SK-N-SH (cell line): Measurements from ENCODE around the gene HNRNPC. TPM values are rescaled to one million over a fixed set of nuclear protein-coding genes. Genes with fewer than 3 reads are reported as not detected.

Experiments used
- CTCF ChIA-PET: fragments of 300-600, 350-600 bp; formaldehyde crosslinking; extraction: SDS; loops from one replicate; lab custom pipeline; 2021; lab: Yijun Ruan, JAX
- POLR2A ChIA-PET: fragments of 350-600 bp; sonication (Branson Sonifier 250); formaldehyde crosslinking; extraction: SDS; loops from one replicate; lab custom pipeline; 2020; ENCODE audit warnings: antibody characterized with exemption, inconsistent platforms; lab: Yijun Ruan, JAX
- DNase-seq: peaks from one replicate; pipeline ENCODE4 v3.0.0; 2012
- H2AFZ ChIP-seq: fragments of 200-600 bp; sonication (generic); 2 replicates; pipeline ENCODE4 v1.8.1; 2016; ENCODE audit warnings: antibody characterized with exemption, mild to moderate bottlenecking, low read depth
- H3F3A ChIP-seq: fragments of 200-600 bp; sonication (generic); replicated peaks from 2 replicates; pipeline ENCODE3; 2016; ENCODE audit warnings: antibody characterized with exemption, mild to moderate bottlenecking; ENCODE audit not compliant: insufficient read depth
- H3K27ac ChIP-seq, 2 experiments: fragments of 200-500 bp in 1 of 2; fragments of 200-600 bp in 1 of 2; sonication (Bioruptor generic) in 1 of 2; sonication (generic), shearing (Covaris generic) in 1 of 2; 2 replicates each; pipeline versions ENCODE4 v1.5.1 to v1.6.1; 2014 to 2016; ENCODE audit warnings: low read depth in 2 of 2, inconsistent platforms in 1 of 2, low read length in 1 of 2, mild to moderate bottlenecking in 1 of 2, mixed read lengths in 1 of 2
- H3K27me3 ChIP-seq: fragments of 200-600 bp; sonication (generic), shearing (Covaris generic); 2 replicates; pipeline ENCODE4 v1.6.1; 2016; ENCODE audit warnings: mixed run types; ENCODE audit not compliant: insufficient read depth
- H3K36me3 ChIP-seq, 2 experiments: fragments of 200-500 bp in 1 of 2; fragments of 200-600 bp in 1 of 2; sonication (Bioruptor generic) in 1 of 2; sonication (generic) in 1 of 2; replicated peaks in 1 of 2; 2 replicates each; pipeline versions ENCODE3 to v1.5.1; 2014 to 2016; ENCODE audit warnings: low read length in 1 of 2, mild to moderate bottlenecking in 1 of 2; ENCODE audit not compliant: insufficient read depth in 2 of 2, control insufficient read depth in 1 of 2
- H3K4me1 ChIP-seq, 2 experiments: fragments of 200-500 bp in 1 of 2; fragments of 200-600 bp in 1 of 2; sonication (Bioruptor generic) in 1 of 2; sonication (generic), shearing (Covaris generic) in 1 of 2; 2 replicates each; pipeline versions ENCODE4 v1.5.1 to v1.6.1; 2014 to 2016; ENCODE audit warnings: low read depth in 1 of 2, low read length in 1 of 2, mixed run types in 1 of 2; ENCODE audit not compliant: insufficient read depth in 2 of 2, control insufficient read depth in 1 of 2
- H3K4me2 ChIP-seq: fragments of 200-600 bp; sonication (generic), shearing (Covaris generic); 2 replicates; pipeline ENCODE4 v1.6.1; 2017; ENCODE audit warnings: mixed run types
- H3K4me3 ChIP-seq, 2 experiments: fragments of 200-500 bp in 1 of 2; fragments of 200-600 bp in 1 of 2; sonication (Bioruptor generic) in 1 of 2; sonication (generic), shearing (Covaris generic) in 1 of 2; 2 replicates each; pipeline versions ENCODE4 v1.5.1 to v1.8.1; 2014 to 2016; ENCODE audit warnings: low read depth in 2 of 2, inconsistent platforms in 1 of 2, low read length in 1 of 2, mild to moderate bottlenecking in 1 of 2, mixed read lengths in 1 of 2, moderate library complexity in 1 of 2
- H3K79me2 ChIP-seq: fragments of 200-600 bp; sonication (generic); 2 replicates; pipeline ENCODE4 v1.8.1; 2017; ENCODE audit warnings: mild to moderate bottlenecking; ENCODE audit not compliant: insufficient read depth
- H3K9ac ChIP-seq: fragments of 200-600 bp; sonication (generic); 2 replicates; pipeline ENCODE4 v1.6.1; 2017; ENCODE audit warnings: mixed run types
- H3K9me2 ChIP-seq: fragments of 200-600 bp; sonication (generic); 2 replicates; pipeline ENCODE4 v1.6.1; 2017; ENCODE audit warnings: mixed run types
- H3K9me3 ChIP-seq: fragments of 200-600 bp; sonication (generic); 2 replicates; pipeline ENCODE4 v1.6.1; 2017; ENCODE audit warnings: mixed run types, mild to moderate bottlenecking, moderate library complexity
- H4K20me1 ChIP-seq: fragments of 200-600 bp; sonication (generic); 2 replicates; pipeline ENCODE4 v1.6.1; 2017; ENCODE audit warnings: mild to moderate bottlenecking, mixed run types; ENCODE audit not compliant: insufficient read depth
- CHD2 ChIP-seq: fragments of 150-350 bp; IDR thresholded peaks from 2 replicates; pipeline ENCODE4 v1.6.1; 2018; ENCODE audit warnings: low read length; ENCODE audit not compliant: partially characterized antibody
- CTCF ChIP-seq: fragments of 200-600 bp; sonication (generic); IDR thresholded peaks from 2 replicates; pipeline ENCODE4 v1.6.1; 2017; ENCODE audit warnings: antibody characterized with exemption, mild to moderate bottlenecking, moderate library complexity
- ELF1 ChIP-seq: IDR thresholded peaks from 2 replicates; pipeline ENCODE4 v1.4.0; 2012
- EP300 ChIP-seq, 2 experiments: IDR thresholded peaks; 2 replicates each; pipeline versions ENCODE4 v1.4.0 to v1.6.1; 2012; ENCODE audit warnings: borderline replicate concordance in 1 of 2, low read depth in 1 of 2, low read length in 1 of 2
- FOSL2 ChIP-seq: IDR thresholded peaks from 2 replicates; pipeline ENCODE4 v1.4.0; 2012; ENCODE audit warnings: low read depth, mild to moderate bottlenecking, moderate library complexity, borderline replicate concordance
- FOXJ3 ChIP-seq: sonication (generic); formaldehyde crosslinking; IDR thresholded peaks from 2 replicates; pipeline ENCODE4 v1.5.1; 2020; ENCODE audit warnings: mild to moderate bottlenecking, missing genetic modification reagents
- GABPA ChIP-seq: IDR thresholded peaks from 2 replicates; pipeline ENCODE4 v1.4.0; 2012; ENCODE audit warnings: low read depth, mild to moderate bottlenecking
- GATA2 ChIP-seq: sonication (generic); formaldehyde crosslinking; IDR thresholded peaks from 2 replicates; pipeline ENCODE4 v1.5.0; 2020; ENCODE audit warnings: mild to moderate bottlenecking, missing genetic modification reagents
- MAX ChIP-seq: IDR thresholded peaks from 2 replicates; pipeline ENCODE4 v1.4.0; 2012; ENCODE audit warnings: low read depth
- MXI1 ChIP-seq: IDR thresholded peaks from 2 replicates; pipeline ENCODE4 v1.6.1; 2012; ENCODE audit warnings: mild to moderate bottlenecking, low read depth, low read length, improper control_type of control experiment
- NFIC ChIP-seq: IDR thresholded peaks from 2 replicates; pipeline ENCODE4 v1.4.0; 2012; ENCODE audit warnings: borderline replicate concordance
- NRF1 ChIP-seq: IDR thresholded peaks from 2 replicates; pipeline ENCODE4 v1.6.1; 2012; ENCODE audit warnings: low read depth, mild to moderate bottlenecking, low read length
- POLR2AphosphoS5 ChIP-seq: IDR thresholded peaks from 2 replicates; pipeline ENCODE4 v1.6.1; 2012; ENCODE audit warnings: low read depth, low read length
- RAD21 ChIP-seq: IDR thresholded peaks from 2 replicates; pipeline ENCODE4 v1.6.1; 2012; ENCODE audit warnings: mild to moderate bottlenecking, low read length
- RXRA ChIP-seq: IDR thresholded peaks from 2 replicates; pipeline ENCODE4 v1.4.0; 2012; ENCODE audit warnings: low read depth, mild to moderate bottlenecking, borderline replicate concordance
- SMC3 ChIP-seq: IDR thresholded peaks from 2 replicates; pipeline ENCODE4 v1.6.1; 2012; ENCODE audit warnings: low read depth, low read length, improper control_type of control experiment
- TAF1 ChIP-seq: IDR thresholded peaks from 2 replicates; pipeline ENCODE4 v1.6.1; 2012; ENCODE audit warnings: low read depth, mild to moderate bottlenecking, low read length, moderate library complexity, borderline replicate concordance
- TCF12 ChIP-seq: IDR thresholded peaks from 2 replicates; pipeline ENCODE4 v1.4.0; 2012
- YY1 ChIP-seq: IDR thresholded peaks from 2 replicates; pipeline ENCODE4 v1.4.0; 2012; ENCODE audit warnings: low read depth, mild to moderate bottlenecking
- ZBTB33 ChIP-seq: IDR thresholded peaks from 2 replicates; pipeline ENCODE4 v1.4.0; 2012; ENCODE audit warnings: low read depth, borderline replicate concordance
- WGBS: methylation state at CpG from one replicate; pipeline ENCODE4 v1.1.6; 2017; ENCODE audit warnings: low lambda C conversion rate; 5-methylcytosine and 5-hydroxymethylcytosine counted together
- polyA plus RNA-seq, 3 experiments: library from polyadenylated mRNA; depleted of rRNA; stranded (reverse); fragments of >200 nt; gene quantifications; 2 replicates each; pipeline ENCODE4 v1.2.3, GENCODE V29; 2012
- TF ChIP-seq, protein P1 (sequence below): IDR thresholded peaks from 2 replicates; pipeline ENCODE4; 2012
- TF ChIP-seq, protein P2 (sequence below): IDR thresholded peaks from 2 replicates; pipeline ENCODE4 v1.4.0; 2012; ENCODE audit warnings: low read depth, borderline replicate concordance
- TF ChIP-seq, protein P3 (sequence below): fragments of 150-350 bp; IDR thresholded peaks from 2 replicates; pipeline ENCODE4 v1.6.1; 2017; ENCODE audit warnings: antibody characterized with exemption, low read length, low read depth, borderline replicate concordance

The HNRNPC gene
- polyA plus RNA-seq, 1 of the 3 experiments (the other 2 are of a cell fraction): 341 TPM

- H3K27ac ChIP-seq: no peak within 1 kb of the TSS
- ChIA-PET CTCF (no interaction called here), POLR2A (interaction anchor here (1.0 kb wide), 1 partner anchor 24 kb away, joined by 4 read pairs; no protein-coding TSS in a partner anchor)
- H3K4me1 ChIP-seq: no peaks in the 10 kb centered on the region
- no peaks in the 10 kb centered on the region for H3K79me2 ChIP-seq
- no peaks in the 10 kb centered on the region for H3K9me2 ChIP-seq
- no peaks in the 10 kb centered on the region for H3K36me3 ChIP-seq
- H2AFZ ChIP-seq: no peak within 1 kb of the TSS
- no peak within 1 kb of the TSS for H3K4me3 ChIP-seq
- H3K9ac ChIP-seq: no peak within 1 kb of the TSS
- no peak within 1 kb of the TSS for H3K4me2 ChIP-seq
- no peaks in the 10 kb centered on the region for H3F3A ChIP-seq
- TF ChIP-seq, protein P1, sequence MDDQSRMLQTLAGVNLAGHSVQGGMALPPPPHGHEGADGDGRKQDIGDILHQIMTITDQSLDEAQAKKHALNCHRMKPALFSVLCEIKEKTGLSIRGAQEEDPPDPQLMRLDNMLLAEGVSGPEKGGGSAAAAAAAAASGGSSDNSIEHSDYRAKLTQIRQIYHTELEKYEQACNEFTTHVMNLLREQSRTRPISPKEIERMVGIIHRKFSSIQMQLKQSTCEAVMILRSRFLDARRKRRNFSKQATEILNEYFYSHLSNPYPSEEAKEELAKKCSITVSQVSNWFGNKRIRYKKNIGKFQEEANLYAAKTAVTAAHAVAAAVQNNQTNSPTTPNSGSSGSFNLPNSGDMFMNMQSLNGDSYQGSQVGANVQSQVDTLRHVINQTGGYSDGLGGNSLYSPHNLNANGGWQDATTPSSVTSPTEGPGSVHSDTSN: no peak
- no peak for TF ChIP-seq NFIC
- TF ChIP-seq, protein P2, sequence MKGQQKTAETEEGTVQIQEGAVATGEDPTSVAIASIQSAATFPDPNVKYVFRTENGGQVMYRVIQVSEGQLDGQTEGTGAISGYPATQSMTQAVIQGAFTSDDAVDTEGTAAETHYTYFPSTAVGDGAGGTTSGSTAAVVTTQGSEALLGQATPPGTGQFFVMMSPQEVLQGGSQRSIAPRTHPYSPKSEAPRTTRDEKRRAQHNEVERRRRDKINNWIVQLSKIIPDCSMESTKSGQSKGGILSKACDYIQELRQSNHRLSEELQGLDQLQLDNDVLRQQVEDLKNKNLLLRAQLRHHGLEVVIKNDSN: no peak
- no peak for TF ChIP-seq MXI1
- no peak for TF ChIP-seq GATA2 (CRISPR knock-in tag)
- TF ChIP-seq NRF1: no peak
- no peak for TF ChIP-seq CTCF
- TF ChIP-seq, protein P3, sequence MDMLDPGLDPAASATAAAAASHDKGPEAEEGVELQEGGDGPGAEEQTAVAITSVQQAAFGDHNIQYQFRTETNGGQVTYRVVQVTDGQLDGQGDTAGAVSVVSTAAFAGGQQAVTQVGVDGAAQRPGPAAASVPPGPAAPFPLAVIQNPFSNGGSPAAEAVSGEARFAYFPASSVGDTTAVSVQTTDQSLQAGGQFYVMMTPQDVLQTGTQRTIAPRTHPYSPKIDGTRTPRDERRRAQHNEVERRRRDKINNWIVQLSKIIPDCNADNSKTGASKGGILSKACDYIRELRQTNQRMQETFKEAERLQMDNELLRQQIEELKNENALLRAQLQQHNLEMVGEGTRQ: no peak
- no peak for TF ChIP-seq GABPA
- TF ChIP-seq TCF12: no peak
- DNase-seq: no peak
- H3K27me3 ChIP-seq: no peaks in the 10 kb centered on the region
- no peaks in the 10 kb centered on the region for H3K9me3 ChIP-seq
- 95% methylated on average over 2 of the region's 2 CpGs for WGBS
- H4K20me1 ChIP-seq: no peaks in the 10 kb centered on the region
These were observed 10.5 kb upstream of the HNRNPC start, which contains the start of gene RPGRIP1 for GRCh38 chr14:21279783-21280182. Gene RPGRIP1 (plus strand): TSS chr14:21280083. CDS start chr14:21287977, 7,894 bp downstream.

- Histone ChIP-seq H3K27me3 (no peaks in the 10 kb centered on the region), H3K4me1 (no peaks in the 10 kb centered on the region), H3K27ac (no peak overlapping the region), H4K20me1 (no peaks in the 10 kb centered on the region), H3K9ac (no peak overlapping the region), H2AFZ (no peak overlapping the region), H3K9me3 (no peaks in the 10 kb centered on the region), H3F3A (no peaks in the 10 kb centered on the region), H3K79me2 (no peaks in the 10 kb centered on the region), H3K4me3 (no peak overlapping the region), H3K4me2 (no peak overlapping the region), H3K9me2 (no peaks in the 10 kb centered on the region), H3K36me3 (no peaks in the 10 kb centered on the region)
- 87% methylated on average over 4 of the region's 4 CpGs for WGBS
- POLR2A ChIA-PET: no interaction called here
- no peak for DNase-seq
- CTCF ChIA-PET: no interaction called here
- TF ChIP-seq FOXJ3 (CRISPR knock-in tag) (no peak), CHD2 (no peak), MXI1 (no peak), TCF12 (no peak), ELF1 (no peak), EP300 (IDR thresholded peaks at IDR 0.05; ENCODE audit: borderline replicate concordance in 1 of 2, low read depth in 1 of 2, low read length in 1 of 2) (no peak), GATA2 (CRISPR knock-in tag) (no peak), NRF1 (no peak), FOSL2 (no peak), YY1 (no peak), MAX (no peak), POLR2AphosphoS5 (no peak), TAF1 (no peak), RAD21 (no peak), ZBTB33 (no peak), NFIC (no peak), RXRA (no peak), SMC3 (no peak)
These were observed 9.4 kb upstream of the HNRNPC start for GRCh38 chr14:21278632-21279031.
